NCI-H1694 treated with DMSO at 0.1 percent for 48 hours (cell line): Measurements from ENCODE around the gene TRIM5.
"Not testable (repeated sequence)": the region's sequence is repeated elsewhere in the genome, so short reads cannot be mapped to it uniquely, and the experiment has no call there.

ENCODE experiments used
- DNase-seq: peaks from one replicate; lab custom pipeline; 2025; lab: John Stamatoyannopoulos, UW

Gene TRIM5

DNA sequence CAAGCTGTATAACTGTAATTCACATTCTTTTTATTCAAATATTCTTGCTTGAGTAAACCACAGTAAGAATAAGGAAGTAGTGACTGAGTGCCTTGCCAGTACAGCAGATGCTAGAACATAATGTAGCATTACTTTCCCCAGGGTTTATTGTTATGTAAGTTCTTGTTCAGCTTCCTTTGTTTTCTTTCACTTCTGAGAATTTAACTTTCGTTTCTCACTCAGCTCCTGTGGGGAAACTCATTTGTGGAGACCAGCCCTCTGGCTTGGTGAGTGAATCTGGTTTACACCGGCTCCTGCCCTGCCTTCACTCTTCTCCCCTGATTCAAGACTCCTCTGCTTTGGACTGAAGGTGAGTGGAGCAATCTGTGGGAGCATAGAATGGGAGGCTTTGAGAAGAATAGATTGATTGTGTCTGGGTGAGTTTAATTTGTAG, 4.7 kb upstream of the TRIM5 start, which contains the start of gene TRIM22:
Gene TRIM22, plus strand, starts transcription at position 240 of the 433 bp plus-strand sequence. CDS start 6,443 bp downstream, outside the sequence.
- DNase-seq, result no peak

DNA sequence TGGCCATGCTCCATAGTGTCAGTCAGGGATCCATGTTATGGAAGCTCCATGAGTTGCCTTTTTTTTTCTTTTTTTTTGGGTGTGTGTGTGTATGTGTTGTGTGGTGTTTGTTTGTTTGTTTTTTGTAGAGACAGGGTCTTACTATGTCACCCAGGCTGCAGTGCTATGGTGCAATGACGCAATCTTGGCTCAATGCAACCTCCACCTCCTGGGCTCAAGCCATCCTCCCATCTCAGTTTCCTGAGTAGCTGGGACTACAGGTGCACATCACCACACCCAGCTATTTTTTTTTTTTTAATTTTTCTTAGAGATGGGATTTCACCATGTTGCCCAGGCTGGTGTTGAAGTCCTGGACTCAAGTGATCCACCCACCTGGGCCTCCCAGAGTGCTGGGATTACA, 3.6 kb upstream of the TRIM5 start:
- no peak for DNase-seq

DNA sequence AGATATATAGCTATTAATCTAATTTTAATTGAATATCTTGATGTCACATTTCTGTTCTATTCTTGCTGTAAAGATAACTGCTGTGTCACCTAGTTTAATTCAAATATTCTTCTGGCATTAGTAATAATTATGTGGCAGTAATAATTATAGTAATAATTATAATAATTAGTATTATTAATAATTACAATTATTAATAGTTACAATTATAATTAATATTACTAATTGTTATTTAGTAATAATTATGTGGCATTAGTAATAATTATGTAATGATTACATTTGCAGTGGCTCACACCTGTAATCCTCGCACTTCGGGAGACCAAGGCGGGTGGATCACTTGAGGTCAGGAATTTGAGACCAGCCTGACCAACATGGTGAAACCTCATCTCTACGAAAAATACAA, 1.6 kb upstream of the TRIM5 start:
- no peak for DNase-seq

DNA sequence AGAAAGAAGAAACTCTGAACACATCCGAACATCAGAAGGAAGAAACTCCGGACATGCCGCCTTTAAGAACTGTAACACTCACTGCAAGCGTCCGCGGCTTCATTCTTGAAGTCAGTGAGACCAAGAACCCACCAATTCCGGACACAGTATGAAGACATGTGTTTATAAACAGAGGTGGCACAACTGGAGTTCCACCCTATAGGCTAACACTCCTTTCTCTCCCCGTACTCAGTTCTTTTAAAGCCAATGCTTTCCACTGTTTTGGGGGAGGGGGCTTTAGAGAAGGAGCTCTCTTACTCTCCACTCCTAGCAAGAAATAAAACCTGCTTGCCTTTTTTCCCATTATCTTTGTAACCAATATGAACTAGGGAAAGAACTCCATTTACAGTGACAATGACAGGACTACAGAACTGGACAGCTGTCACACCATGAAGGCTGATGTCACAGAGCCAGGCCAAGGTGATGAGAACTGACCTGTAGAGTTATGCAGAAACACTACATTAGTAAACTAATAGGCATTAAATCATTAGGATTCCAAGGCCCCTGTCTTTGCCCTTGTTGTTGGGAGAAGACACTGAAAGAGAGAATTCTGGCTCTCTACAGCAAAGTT, 733 bp downstream of the TRIM5 start:
- DNase-seq, result no peak

DNA sequence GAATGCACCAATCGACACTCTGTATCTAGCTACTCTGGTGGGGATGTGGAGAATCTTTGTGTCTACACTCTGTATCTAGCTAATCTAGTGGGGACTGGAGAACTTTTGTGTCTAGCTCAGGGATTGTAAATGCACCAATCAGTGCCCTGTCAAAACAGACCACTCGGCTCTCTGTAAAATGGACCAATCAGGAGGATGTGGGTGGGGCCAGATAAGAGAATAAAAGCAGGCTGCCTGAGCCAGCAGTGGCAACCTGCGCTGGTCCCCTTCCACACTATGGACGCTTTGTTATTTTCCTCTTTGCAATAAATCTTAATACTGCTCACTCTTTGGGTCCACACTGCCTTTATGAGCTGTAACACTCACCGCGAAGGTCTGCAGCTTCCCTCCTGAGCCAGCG, 1.3 kb downstream of the TRIM5 start:
- not testable (repeated sequence) for DNase-seq

DNA sequence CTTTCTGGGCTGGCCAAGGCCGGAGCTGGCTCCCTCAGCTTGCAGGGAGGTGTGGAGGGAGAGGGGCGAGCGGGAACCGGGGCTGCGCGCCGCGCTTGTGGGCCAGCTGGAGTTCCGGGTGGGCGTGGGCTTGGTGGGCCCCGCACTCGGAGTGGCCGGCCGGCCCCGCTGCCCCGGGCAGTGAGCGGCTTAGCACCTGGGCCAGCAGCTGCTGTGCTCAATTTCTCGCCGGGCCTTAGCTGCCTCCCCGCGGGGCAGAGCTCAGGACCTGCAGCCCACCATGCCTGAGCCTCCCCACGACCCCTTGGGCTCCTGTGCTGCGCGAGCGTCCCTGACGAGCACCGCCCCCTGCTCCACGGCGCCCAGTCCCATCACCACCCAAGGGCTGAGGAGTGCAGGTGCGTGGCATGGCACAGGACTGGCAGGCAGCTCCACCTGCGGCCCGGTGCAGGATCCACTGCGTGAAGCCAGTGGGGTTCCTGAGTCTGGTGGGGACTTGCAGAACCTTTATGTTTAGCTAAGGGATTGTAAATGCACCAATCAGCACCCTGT, 1.9 kb downstream of the TRIM5 start:
- not testable (repeated sequence) for DNase-seq

DNA sequence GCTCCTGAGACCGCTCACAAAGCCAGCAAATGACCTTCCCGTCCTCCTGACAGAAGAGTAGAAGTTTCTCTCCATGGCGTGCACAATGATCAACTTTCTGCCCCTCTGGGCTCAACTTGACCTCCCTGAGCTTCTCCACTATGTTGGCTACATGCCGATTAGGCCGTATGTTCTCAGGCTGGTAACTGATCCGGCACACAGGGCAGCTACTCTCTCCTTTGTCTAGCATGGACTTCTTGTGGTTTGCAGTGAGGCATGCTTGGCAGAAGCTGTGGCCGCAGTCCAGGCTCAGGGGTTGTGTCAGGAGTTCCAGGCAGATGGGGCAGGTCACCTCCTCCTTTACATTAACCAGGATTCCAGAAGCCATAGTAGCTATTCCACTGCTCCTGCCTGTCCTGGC, 5.1 kb downstream of the TRIM5 start:
- DNase-seq, result no peak

DNA sequence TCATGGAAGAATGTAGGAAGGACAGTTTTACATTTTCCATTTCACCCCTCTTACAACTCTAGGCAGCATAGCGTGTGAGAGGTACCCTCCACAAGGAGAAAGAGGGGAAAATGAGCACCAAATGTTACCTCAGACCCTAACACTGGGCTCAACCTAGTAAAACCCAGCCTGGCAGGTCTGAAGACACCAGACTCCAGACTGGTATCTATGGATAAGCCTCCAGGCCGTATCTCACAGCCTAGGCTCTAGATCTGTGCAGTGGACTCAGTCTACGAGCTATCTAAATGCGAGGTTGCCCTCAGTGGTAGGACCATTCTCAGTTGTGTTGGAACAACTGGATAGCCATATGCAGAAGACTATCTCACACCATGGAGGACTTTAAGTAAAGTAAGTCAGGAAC, 10.5 kb downstream of the TRIM5 start:
- DNase-seq, result no peak

DNA sequence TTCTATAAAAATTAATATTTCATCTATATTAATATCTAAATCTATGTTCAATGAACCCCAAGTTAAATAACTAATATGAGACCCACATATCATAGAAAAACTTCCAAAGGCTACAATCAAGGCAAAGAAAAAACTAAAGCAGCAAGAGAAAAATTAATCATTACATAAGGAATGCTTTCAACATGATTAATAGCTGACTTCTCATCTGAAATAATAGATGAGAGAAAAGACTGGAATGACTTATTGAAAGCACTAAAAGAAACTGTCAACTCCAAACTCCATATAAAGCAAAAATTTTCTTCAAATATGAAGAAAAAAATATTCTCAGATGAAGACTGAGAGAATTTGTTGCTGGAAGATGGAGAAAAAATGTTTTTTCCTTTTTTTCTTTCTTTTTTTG, 13.0 kb downstream of the TRIM5 start:
- no peak for DNase-seq

DNA sequence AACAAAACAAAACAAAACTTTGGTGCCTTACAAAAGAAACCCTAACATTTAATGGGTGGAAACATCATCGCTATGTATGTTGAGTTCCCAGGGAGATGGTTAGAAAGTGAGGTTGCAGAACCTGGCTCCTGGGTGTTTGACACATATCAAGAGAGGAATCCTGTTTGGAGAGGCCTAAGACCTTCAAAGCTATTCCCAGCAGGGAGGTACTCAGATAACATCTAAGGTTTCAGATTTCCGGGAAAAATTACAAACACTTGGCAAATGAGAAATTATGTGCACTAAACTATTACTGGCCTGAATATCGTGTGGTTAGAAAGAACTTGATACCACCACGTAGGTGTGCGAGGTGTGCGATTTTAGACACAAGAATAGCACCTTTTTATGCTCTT, 18.5 kb downstream of the TRIM5 start:
- no peak for DNase-seq

DNA sequence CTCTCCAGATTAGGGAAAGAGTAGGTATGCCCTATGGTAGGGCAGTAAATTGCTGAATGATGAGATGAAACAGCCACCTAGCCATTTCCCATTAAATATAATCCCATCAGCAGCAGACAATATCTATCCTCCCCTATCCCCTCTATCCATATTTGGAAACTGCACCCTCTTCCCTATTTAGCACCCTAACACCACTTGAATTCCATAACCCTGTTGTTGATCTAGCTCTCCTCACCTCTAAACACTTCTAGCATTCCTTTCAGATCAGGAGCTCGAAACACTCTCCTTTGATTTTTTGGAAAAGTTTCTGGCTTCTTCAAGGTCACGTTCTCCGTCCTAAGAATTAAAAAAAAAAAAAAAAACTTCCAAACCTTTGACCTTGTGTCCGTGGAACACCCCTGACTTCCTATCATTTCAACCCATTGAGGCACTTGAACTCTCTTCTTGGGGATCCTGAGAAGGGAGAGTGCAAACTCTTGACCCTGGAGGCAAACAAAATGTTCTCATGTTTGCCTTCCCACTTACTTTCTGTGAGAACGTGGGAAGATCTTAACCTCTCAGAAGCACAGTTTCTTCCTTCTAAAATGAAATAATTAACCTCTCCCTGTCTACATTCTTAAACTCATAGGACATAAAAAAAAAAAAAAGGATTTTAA, 19.0 kb downstream of the TRIM5 start:
- DNase-seq, result no peak

DNA sequence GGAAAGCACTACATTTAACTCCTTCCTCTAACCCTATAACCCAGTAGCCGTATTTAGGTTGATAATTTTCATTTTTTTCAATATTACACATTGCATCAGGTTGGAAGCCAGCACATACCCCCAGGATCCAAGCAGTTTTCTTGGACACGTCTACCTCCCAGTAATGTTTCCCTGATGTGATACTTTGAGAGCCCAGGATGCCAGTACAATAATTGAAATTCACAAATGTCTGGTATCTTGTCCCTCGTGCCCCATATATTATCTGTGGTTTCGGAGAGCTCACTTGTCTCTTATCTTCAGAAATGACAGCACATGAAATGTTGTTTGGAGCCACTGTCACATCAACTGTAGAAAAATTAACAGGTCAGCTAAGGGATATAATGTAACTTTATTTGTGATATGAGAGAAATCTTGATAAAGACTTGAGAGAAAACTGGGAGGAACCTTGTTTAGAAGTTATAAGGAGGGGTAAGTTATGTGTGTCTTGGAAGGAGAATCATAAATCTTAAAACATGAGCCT, 19.8 kb downstream of the TRIM5 start:
- no peak for DNase-seq

DNA sequence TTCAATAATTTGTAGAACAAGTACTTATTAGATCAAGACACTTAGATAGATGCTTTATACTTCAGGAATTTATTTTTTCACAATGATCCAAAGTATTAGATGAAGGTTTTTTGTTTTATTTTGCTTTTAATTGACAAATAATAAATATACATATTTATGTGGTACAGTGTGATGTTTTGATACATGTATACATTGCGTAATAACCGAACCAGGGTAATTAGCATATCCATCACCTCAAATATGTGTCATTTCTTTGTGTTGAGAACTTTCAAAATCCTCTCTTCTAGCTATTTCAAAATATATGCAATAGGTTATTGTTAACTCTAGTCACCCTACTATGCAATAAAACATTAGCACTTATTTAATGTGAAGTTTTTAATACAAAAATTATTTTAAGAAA, 21.4 kb downstream of the TRIM5 start:
- DNase-seq, result no peak

DNA sequence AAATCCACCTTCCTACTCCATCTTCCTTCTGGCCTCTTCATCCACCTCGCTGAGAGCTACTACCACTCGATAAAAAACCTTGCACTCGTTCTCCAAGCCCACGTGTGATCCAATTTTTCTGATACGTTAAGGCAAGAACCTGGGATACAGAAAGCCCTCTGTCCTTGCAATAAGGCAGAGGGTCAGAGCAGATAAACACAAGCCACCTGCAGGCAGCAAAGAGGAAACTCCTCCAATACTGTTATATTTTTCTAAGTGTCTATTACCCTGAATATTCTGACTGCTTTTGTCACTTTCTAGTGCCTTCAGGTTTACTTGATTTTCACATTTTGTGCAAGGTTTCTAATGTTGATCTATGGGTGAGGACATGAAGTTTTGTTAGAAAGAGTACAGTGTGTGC, 26.6 kb downstream of the TRIM5 start:
- no peak for DNase-seq

DNA sequence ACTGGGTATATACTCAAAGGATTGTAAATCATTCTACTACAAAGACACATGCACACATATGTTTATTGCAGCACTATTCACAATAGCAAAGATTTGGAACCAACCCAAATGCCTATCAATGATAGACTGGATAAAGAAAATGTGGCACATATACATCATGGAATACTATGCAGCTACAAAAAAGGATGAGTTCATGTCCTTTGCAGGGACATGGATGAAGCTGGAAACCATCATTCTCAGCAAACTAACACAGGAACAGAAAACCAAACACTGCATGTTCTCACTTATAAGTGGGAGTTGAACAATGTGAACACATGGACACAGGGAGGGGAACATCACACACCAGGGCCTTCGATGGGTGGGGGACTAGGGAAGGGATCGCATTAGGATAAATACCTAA, 27.9 kb downstream of the TRIM5 start:
- not testable (repeated sequence) for DNase-seq

DNA sequence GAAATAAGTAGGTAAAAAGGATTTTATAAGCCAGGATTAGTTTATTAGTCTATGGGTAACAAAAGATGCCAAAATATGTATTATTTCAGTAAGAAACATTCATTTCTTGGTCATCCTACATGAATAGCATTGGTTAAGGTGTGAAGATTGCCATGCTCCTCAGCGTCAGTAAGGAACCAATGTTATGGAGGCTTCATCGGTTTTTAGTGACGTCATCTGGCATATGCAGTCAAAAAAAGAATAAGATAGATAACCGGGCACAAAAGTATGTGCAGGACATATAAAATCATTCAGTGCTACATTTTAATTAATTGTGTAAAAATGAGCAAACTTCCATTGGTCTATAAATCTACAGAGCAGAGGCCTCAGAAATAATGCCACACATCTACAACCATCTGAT, 29.4 kb downstream of the TRIM5 start:
- DNase-seq, result no peak

DNA sequence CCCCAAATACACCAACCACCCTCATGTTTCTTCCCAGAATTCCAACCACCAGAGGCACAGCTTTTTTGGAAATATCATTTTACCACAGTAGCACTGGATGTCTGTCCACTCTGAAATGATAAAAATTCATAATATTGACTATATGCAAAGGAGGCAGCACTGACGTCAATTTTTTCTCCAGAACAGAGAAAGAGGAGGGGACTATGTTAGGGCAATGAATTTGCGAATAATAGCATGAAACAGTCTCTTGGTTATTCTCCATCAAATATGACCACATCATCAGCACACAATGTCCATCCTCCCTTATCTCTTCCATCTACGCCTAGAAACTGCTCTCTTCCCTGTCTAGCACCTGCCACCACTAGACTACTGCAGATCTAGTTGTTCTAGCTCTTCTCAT, 38.7 kb downstream of the TRIM5 start:
- no peak for DNase-seq

DNA sequence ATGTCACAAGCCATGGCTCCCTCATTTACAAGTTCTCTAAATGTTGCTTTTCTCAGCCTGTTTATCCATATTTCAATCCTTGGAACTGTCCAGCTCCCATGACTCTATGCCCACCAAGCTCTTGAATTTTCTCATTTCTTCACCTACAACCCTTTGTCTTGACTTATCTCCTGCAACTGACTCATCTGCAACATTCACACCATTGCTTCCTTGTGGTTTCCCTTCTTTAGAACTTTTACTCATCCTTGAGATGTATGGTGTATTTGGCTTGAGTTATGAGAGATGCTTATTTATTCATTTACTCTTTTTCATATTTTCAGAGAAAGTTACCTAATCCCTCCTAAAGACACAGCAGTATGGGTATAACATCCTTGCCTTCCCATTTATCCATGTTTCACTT, 41.3 kb downstream of the TRIM5 start:
- no peak for DNase-seq

DNA sequence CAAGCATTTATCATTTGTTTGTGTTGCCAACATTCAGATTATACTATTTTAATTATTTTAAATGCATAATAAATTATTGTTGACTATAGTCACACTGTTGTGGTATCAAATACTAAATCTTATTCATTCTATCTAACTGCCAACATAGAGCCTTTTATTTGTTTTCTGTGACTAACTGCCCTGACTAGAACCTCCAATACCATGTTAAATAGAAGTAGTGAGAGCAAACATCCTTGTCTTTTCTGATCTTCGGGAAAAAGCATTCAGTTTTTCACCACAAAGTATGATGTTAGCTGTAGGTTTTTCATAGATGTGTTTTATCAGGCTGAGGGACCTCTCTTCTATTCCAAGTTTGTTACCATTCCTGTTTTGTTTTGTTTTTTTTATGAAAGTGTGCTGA, 44.9 kb downstream of the TRIM5 start:
- DNase-seq, result no peak

DNA sequence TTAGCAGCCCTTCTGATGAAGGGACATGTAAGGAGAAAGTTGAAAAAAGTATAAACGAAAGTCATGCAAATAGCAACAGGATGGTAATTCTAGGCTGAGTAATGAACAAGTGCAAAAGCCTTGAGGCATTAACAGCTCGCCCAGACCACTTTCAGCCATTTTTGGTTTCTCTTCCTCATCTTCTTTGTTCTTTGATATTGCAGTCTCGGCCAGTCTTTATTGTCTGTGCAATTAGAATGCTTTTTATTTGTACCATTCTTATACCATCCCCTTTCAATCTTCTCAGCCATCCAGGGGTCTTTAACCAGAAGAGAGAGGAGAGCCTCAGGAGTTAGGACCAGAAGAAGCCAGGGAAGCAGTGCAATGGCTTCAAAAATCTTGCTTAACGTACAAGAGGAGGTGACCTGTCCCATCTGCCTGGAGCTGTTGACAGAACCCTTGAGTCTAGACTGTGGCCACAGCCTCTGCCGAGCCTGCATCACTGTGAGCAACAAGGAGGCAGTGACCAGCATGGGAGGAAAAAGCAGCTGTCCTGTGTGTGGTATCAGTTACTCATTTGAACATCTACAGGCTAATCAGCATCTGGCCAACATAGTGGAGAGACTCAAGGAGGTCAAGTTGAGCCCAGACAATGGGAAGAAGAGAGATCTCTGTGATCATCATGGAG, 52.8 kb downstream of the TRIM5 start:
- no peak for DNase-seq

DNA sequence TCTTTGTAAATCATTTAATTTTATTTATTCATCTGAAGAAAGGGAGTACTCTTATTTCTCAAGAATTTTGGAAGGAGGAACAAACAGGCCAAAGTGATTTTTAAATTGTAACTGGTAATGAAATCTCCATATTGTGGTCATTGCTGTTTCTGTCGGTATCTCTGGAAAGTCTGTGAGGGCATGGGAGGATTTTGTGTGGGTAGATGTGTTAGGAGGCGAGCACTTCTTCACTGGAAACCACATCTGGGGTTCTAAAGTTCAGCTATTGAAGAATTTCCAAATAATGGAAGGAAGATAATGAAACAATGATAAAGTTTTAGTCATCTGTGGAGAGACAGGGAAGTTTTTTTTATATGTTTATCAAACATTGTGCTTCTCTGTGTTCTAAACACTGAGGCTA, 53.5 kb downstream of the TRIM5 start:
- no peak for DNase-seq

DNA sequence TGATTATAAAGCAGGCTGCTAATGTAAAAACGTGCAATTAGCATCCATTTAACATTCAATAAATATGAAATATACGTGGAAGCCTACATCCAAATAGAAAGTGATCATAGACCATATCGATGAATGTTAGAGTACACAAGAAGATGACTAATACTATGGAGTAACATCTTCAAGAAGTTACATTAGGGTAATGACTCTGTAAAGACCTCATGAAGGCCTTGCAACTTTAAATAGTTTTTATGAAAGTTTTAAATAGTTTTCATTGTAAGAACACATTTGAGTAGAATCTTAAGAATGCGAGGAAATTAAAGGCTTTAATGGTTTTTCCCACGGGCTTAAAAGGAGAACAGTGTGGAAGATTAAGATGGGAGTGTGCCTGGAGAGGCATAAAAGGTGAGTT, 58.7 kb downstream of the TRIM5 start:
- no peak for DNase-seq

DNA sequence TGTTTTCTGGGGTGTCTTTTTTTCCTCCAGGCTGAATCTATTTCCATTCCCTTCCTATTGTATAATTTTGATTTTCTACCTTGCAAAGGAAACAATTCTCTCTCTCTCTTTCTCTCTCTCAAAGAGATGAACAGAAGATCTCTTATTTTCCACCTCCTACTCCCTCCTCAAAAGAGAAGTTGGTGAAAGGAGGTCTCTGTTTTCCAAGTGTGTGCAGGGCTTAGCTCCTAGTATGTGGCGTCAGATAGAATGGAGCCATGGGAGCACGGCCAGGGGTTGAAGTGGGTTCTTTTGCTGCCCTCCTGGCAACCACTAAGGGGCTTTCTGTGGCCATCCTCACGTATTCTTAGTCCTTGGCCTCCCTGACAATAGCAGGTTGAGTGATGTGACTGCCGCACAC, 59.6 kb downstream of the TRIM5 start:
- DNase-seq, result no peak
